ENCODE results near the gene PDE4B.
"Not testable (repeated sequence)": the region's sequence is repeated elsewhere in the genome, so short reads cannot be mapped to it uniquely, and the experiment has no call there.

The PDE4B gene

GRCh38 chr1:66055092-66055491, 262.4 kb downstream of the PDE4B start:
- DNase-seq (ENCODE audit: low read depth) = no peak

GRCh38 chr1:66057448-66057847, 264.8 kb downstream of the PDE4B start:
- DNase-seq (ENCODE audit: low read depth) = not testable (repeated sequence)

- DNase-seq (ENCODE audit: low read depth) = no peak
Measured at GRCh38 chr1:66058558-66058957, 265.9 kb downstream of the PDE4B start.

- DNase-seq (ENCODE audit: low read depth) = not testable (repeated sequence)
Measured at GRCh38 chr1:66067219-66067618, 274.5 kb downstream of the PDE4B start.

DNA sequence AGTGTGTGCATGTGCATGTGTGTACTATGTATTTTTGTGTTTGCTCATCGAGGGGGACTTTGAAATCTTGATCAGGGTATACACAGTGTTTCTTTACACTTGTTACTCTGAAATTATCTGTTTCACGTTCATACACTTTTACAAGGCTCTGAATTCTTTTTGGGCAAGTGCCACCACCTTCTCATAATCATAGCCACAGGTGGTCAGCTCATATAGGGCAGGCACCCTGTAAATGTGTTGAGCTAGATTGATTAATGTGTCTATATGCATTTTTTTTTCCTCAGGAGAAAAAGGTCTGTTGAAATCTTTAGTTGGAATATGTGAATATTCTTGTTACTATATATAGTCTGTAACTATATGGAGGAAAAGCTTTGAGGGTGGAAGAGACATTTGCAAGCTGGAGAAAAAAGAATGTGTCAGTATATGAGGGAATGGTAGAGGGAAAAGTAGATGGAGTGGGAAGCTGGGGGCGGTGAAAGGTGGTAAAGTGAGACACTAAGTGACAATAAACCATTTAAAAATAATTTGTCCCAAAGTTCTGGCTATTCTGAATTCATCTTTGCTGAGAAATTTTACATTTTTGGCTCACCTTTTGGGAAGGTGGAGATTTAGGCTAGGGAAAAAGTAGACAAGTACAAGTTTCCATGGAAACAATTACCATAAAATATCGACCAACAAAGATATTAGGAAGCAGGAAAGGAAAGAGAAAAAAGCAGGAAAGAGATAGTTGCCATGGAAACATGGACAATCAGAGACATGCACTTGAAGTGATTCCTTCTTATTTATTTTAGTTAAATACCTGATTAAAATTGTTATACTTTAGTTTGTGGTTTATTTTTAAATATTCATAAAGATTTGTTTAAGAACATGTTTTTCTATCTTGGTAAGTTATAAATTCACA, 277.5 kb downstream of the PDE4B start:
- DNase-seq (ENCODE audit: low read depth) = no peak

GRCh38 chr1:66073388-66073787, 280.7 kb downstream of the PDE4B start:
- DNase-seq (ENCODE audit: low read depth) = no peak

GRCh38 chr1:66074147-66074546, 281.5 kb downstream of the PDE4B start:
- no peak for DNase-seq (ENCODE audit: low read depth)

GRCh38 chr1:66078412-66078811, 285.7 kb downstream of the PDE4B start:
- no peak for DNase-seq (ENCODE audit: low read depth)

DNA sequence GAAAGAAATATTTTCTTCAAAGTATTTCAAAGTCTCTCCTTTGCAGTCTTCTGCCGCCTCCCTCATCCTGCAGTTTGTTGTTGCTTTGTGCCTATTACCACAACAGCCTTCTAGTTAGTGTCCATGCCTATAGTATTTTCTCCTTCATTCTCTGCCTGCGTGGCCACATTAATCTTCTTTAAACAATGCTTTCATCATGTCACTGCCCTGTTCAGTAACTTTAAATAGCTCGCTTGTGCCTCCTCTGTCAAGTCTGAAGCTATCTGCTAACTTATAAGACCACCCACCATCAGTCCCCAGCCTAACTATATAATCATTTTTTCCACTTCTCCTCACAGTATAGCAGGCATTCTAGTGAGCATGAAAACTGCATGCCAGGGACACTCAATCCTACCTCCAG, 290.3 kb downstream of the PDE4B start:
- no peak for DNase-seq (ENCODE audit: low read depth)

- DNase-seq (ENCODE audit: low read depth) = no peak
Measured at GRCh38 chr1:66084442-66084841, 291.7 kb downstream of the PDE4B start.

DNA sequence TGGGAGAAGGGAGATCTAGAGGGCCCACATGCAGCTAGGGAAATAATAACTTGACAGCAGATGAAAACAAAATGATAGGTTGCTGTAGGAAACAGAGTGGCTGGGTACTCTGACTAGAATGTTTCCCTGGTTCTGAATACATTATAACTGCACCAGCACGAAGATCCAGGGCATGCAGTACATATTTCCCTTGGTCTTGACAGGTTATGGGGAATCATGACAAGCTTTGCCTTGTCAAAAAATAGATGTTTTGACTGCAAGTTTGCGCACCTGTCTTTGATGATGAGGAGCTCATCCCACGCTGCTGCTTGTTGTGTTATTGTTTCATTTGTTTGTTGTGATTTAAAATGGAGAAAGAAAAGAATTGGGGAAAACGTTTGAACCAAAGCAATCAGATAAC, 292.9 kb downstream of the PDE4B start:
- no peak for DNase-seq (ENCODE audit: low read depth)

- no peak for DNase-seq (ENCODE audit: low read depth)
Measured at GRCh38 chr1:66088787-66089186, 296.1 kb downstream of the PDE4B start.

- DNase-seq (ENCODE audit: low read depth) = no peak
Measured at GRCh38 chr1:66090859-66091457, 298.3 kb downstream of the PDE4B start.

GRCh38 chr1:66095190-66095589, 302.5 kb downstream of the PDE4B start:
- no peak for DNase-seq (ENCODE audit: low read depth)

DNA sequence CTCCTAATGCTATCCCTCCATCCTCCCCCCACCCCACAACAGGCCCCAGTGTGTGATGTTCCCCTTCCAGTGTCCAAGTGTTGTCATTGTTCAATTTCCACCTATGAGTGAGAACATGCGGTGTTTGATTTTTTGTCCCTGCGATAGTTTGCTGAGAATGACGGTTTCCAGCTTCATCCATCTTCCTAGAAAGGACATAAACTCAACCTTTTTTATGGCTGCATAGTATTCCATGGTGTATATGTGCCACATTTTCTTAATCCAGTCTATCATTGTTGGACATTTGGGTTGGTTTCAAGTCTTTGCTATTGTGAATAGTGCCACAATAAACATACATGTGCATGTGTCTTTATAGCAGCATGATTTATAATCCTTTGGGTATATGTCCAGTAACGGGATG, 308.3 kb downstream of the PDE4B start:
- not testable (repeated sequence) for DNase-seq (ENCODE audit: low read depth)

DNA sequence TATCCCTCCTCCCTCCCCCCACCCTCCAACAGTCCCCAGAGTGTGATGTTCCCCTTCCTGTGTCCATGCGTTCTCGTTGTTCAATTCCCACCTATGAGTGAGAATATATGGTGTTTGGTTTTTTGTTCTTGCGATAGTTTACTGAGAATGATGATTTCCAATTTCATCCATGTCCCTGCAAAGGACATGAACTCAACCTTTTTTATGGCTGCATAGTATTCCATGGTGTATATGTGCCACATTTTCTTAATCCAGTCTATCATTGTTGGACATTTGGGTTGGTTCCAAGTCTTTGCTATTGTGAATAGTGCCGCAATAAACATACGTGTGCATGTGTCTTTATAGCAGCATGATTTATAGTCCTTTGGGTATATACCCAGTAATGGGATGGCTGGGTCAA, 311.4 kb downstream of the PDE4B start:
- not testable (repeated sequence) for DNase-seq (ENCODE audit: low read depth)

GRCh38 chr1:66108624-66109023, 315.9 kb downstream of the PDE4B start:
- DNase-seq (ENCODE audit: low read depth) = no peak

- no peak for DNase-seq (ENCODE audit: low read depth)
Measured at GRCh38 chr1:66112744-66113400, 320.2 kb downstream of the PDE4B start.

GRCh38 chr1:66119148-66119547, 326.5 kb downstream of the PDE4B start:
- DNase-seq (ENCODE audit: low read depth) = no peak

GRCh38 chr1:66124670-66125069, 332.0 kb downstream of the PDE4B start:
- no peak for DNase-seq (ENCODE audit: low read depth)

GRCh38 chr1:66128641-66129040, 335.9 kb downstream of the PDE4B start:
- not testable (repeated sequence) for DNase-seq (ENCODE audit: low read depth)

- DNase-seq (ENCODE audit: low read depth) = no peak
Measured at GRCh38 chr1:66132324-66132723, 339.6 kb downstream of the PDE4B start.

GRCh38 chr1:66134004-66134403, 341.3 kb downstream of the PDE4B start:
- DNase-seq (ENCODE audit: low read depth) = no peak

Data from stimulated activated CD4-positive, alpha-beta T cell treated with anti-CD3 and anti-CD28 coated beads, Interleukin-2, amount 100 ng/mL, for 4 hours (primary cell).